GM08714 (cell line): ENCODE data around the gene SLC39A9.

Experiments
- H3K4me3 ChIP-seq: fragments of 200-500 bp; sonication (Bioruptor generic); 2 replicates; pipeline ENCODE4 v1.5.1; 2014; ENCODE audit warnings: mild to moderate bottlenecking, low read length, inconsistent platforms
- ZNF274 ChIP-seq: IDR thresholded peaks from 2 replicates; pipeline ENCODE4 v1.6.1; 2012; ENCODE audit warnings: mild to moderate bottlenecking, low read depth, low read length

Gene SLC39A9

DNA sequence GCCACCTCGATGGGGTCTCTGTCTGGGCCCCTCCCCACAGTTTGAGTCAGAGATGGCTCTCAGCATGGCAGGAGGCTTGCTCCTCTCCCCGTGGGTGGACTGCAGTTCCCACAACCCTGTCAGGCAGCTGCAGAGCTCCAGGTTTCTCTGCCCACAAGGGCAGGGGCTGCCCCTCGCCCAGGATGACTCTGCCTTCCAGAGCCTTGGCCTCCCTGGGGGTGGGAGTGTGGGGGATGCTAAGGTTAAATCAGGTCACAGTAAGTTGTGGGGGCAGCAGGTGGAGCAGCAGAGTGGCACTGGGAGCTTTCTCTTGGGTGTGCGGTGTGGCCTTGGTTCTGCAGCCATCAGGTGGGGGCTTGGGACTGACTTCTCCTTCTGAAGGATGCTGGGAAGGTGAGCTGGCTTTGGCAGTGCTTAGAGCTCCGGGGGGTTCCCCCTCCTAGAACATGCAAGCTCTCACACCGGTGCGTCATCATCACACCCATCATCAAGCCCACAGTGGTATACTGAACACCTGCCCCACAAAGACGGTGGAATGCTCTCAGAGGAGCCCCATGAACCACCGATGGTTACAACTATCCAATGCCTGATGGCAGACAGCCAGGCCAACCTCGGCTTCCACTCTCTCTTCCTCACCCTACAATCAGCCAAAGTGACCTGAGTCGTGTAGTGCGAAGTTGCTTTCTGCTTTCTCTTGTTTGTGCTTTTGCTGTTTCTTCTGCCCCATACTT lies 40.1 kb upstream of the SLC39A9 start:
- no peak overlapping the region for H3K4me3 ChIP-seq
- no peak for TF ChIP-seq ZNF274

DNA sequence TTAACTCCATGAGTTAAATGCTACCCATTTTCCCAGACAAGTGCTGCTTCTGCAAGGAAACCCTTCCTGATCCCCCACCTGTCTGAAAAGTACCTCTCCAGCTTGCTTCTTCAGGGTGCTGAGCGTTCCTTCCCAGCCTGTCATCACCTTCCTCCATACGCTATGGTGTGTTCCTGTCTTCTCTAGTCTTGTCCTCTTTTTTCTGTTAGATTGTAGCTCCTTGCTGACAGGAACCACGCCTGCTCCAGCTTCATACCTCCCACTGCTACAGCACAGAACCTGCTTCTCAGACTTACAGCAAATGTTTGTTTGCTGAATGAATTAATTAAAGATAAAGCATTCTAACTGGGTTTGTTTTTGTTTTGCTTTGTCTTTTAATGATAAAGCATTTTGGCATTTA lies 39.5 kb upstream of the SLC39A9 start:
- H3K4me3 ChIP-seq: no peak overlapping the region
- no peak for TF ChIP-seq ZNF274

DNA sequence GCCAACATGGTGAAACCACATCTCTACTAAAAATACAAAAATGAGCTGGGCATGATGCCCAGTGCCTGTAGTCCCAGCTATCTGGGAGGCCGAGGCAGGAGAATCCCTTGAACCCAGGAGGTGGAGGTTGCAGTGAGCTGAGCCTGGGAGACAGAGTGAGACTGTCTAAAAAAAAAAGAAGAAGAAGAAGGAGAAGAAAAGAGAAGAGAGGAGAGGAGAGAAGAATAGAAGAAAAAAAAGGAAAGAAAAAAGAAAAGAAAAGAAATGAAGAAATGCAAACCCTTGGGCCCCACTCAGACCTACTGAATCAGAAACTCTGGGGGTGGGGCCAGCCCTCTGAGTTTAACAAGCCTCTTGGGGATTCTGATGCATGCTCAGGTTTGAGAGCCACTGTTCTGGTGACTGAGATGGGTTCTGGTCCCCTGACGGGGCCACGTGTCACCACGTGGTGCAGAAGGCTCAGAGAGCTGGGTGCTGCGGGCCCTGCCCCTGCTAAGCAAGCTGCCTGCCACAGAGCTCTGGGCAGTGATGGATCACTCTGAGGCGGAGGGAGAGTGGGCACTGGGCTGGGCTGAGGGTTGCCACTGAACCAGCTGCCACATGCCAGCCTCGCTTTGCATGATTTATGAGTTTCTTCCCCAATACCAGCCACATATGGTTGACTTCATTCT lies 37.9 kb upstream of the SLC39A9 start:
- no peak for TF ChIP-seq ZNF274
- no peak overlapping the region for H3K4me3 ChIP-seq

DNA sequence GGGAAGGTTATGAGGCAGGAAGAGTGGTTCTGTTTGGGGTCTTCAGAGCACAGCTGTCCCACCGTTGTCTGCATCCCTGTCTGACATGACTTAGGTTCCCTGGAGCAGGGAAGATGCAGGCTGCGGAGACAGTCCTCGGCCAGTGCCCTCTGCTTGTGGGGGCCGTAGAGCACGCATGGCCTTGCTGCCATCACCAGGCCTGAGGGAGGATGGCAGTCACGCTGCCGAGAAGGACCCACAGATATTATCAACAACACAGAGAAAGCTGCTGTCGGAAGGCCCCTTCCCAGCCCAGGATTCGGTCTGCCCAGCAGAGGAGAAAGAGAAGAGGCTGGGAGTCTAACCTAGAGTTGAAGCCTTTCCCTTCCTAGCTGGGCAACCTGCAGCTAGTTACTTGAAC lies 35.4 kb upstream of the SLC39A9 start:
- H3K4me3 ChIP-seq: no peak overlapping the region
- TF ChIP-seq ZNF274: no peak

DNA sequence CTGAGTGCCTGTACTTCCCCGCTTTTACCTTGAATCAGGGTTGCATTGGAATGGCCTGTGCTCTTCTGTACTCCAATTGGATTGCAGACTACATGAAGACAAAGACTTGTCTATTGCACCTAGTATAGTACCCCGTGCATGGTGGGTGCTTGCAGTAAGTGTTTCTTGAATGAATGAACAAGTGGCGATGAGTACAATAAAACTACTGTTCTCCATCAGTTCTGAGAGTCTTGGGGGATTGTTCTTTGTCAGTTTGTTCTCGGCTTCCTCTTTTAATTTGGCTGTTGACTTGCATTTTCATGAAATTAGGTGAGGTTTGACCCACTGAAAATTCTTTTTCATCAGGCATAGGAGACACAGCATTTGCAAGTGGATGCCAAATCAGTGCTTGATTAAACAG lies 34.5 kb upstream of the SLC39A9 start:
- H3K4me3 ChIP-seq: no peak overlapping the region
- no peak for TF ChIP-seq ZNF274

DNA sequence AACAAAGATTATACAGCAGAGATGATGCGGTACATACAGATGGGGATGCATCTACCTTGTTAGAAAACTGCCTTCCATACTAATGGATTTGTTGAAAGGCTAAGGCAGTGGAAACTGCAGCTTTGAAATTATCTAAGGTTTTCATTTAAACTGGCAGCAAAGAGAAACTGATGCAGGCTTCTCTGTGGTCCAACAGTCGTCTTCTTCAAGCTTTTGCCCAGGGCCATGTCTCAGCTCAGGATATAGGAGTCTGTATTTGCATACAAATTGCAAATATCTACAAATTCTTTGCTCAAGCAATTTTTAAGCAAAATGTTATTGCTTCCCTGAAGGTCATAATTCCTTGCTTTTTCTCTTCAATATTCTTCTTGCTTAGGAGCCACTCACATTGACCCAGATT lies 34.1 kb upstream of the SLC39A9 start:
- no peak for TF ChIP-seq ZNF274
- no peak overlapping the region for H3K4me3 ChIP-seq

DNA sequence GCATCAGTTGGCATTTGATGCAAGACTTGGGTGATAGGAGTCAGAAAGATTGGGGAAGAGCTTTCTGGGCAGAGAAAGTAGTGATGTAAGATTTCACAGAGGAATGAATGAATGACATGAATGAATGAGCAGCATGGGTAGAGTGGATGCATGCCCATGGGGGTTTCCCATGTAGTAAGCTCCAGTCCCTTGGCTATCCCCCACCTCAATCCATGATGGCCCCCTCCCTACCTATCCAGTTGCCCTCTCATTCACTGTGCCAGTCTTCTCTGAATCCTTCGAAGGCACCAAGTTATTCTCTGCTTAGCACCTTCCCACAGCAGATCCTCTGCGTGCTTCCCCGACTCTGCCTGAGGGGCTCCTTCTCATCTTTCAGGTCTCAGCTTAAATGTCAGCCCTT lies 32.4 kb upstream of the SLC39A9 start:
- H3K4me3 ChIP-seq: no peak overlapping the region
- no peak for TF ChIP-seq ZNF274

DNA sequence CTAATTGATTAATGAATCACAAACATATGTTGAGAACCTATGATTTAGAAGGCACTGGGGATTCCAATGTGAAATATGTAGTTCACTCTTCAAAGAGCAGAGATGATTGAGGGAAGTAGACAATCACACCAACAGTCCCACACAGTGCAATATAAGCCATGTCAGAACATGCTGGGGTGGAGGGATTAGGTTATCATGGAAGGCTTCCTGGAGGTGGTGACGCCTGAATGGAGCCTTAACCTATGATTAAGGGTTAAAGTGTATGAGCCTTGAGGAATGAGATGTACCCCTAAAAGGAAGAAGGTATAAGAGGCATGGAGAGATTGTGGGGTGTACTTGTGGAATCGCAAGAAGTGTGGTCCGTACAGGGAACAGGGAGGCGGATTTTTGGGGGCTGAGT lies 31.7 kb upstream of the SLC39A9 start:
- no peak for TF ChIP-seq ZNF274
- no peak overlapping the region for H3K4me3 ChIP-seq

DNA sequence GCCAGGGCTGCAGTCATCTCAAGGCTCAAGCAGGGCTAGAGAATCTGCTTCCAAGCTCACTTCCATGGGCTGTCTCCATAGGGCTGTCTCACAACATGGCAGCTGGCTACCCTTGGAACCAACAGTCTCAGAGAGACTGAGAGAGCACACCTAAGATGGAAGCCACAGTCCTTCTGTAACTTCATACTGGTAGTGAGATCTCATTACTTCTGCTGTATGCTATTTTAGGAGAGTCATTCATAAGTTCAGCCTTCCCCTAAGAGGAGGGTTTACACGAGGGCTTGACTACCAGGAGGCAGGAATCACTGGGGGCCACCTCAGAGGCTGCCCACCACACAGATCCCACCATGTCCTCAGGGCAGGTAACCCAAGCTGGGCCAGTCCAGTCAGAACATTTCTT lies 30.1 kb upstream of the SLC39A9 start:
- TF ChIP-seq ZNF274: no peak
- no peak overlapping the region for H3K4me3 ChIP-seq

DNA sequence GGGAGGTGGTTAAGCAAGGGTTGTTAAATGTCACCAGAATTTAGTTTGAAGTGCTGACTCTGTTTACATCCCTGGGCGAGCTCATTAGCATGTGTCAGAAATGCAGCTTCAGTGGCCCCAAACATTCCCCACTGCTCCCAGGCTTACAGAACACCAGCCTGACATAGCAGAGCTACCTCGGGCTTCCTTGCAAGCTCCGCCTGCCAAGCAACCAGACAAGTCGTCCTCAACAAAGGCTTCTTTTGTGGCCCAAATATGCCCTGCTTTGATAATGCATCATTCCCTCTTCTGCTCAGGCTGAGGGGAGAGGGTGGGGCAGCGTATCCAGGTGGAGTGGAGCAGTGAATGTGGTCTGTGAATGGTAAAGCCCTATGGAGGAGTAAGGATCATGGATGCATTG lies 28.4 kb upstream of the SLC39A9 start:
- no peak overlapping the region for H3K4me3 ChIP-seq
- TF ChIP-seq ZNF274: no peak

DNA sequence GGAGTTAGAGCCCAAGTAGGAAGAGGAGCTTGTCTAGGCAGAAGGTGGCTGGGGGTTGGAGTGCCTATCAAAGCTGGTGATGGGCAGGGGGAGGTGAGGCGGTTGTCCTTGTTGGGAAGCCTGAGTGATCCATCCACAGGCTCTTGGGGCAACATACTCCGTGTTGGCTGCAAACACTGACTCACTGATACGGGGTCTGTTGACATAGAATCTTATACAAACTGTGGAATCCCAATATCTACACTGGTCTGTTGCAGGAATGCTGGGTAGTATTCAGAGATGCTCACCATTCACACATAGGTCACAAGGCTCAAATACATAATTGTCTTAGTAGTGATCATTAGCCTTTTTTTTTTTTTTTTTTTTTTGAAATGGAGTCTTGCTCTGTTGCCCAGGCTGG lies 26.3 kb upstream of the SLC39A9 start:
- no peak overlapping the region for H3K4me3 ChIP-seq
- no peak for TF ChIP-seq ZNF274

DNA sequence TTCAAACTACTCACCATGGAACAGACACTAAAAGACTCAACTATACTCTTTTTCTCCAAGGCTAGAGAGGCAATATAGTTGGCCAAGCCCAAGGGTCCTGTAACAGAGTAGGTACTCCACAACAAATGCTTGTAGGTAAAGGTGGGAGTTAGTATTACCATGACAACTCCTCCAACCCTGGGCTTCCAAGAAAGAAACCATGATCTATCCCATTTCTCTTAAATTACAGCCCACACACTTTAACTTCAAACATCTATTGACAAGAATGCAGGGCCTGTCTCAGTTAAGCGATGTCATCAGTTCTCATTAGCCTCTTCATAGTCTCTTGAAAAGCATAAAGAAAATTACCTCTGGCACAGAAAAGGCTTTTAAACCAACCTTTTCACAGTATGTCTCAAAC lies 25.4 kb upstream of the SLC39A9 start:
- no peak overlapping the region for H3K4me3 ChIP-seq
- TF ChIP-seq ZNF274: no peak

DNA sequence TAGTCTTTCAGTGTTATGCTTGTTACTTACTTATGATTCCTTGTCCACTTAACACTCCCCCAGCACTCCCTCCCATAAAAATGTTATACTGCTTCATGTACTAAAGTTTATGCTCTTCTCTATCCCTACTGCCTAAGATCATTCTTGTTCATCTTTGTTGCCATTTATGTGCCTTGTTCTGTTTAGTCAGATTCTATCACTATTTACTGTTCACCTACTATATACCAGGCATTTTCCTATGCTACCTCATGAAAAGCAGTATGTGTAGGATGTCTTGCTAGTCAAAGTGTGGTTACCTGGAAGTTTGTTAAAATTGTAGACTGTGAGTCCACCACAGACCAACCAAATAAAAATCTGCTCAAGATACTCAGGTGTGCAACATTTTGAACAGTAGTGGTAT lies 24.3 kb upstream of the SLC39A9 start:
- no peak overlapping the region for H3K4me3 ChIP-seq
- no peak for TF ChIP-seq ZNF274

DNA sequence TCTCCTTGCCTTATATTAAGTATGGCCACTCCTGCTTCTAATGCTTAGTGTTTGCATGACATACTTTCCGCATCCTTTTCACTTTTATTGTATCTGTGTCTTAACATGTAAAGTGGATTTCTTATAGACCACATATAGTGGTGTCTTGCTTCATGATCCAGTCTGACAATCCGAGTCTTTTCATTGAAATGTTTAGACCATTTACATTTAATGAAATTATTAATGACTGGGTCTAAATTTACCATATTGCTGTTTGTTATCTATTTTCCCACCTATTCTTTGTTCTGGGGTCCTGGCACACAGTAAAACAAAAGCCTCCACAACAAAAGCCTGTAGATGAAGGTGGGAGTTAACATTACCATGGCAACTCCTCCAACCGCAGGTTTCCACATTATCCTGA lies 23.3 kb upstream of the SLC39A9 start:
- TF ChIP-seq ZNF274: no peak
- no peak overlapping the region for H3K4me3 ChIP-seq

DNA sequence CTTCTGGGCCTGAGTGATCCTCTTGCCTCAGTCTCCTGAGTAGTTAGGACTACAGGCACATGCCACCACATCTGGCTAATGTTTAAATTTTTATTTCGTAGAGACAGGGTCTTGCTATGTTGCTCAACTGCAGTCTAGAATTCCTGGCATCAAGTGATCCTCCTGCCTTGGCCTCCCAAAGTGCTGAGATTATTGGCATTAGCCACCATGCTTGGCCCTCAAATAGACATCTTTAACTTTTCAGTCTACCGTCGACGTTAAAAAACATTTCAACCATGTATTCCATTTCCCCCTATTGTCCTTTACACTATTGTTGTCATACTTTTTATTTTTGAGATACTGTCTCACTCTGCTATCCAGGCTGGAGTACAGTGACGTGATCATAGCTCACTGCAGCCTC lies 22.8 kb upstream of the SLC39A9 start:
- no peak overlapping the region for H3K4me3 ChIP-seq
- no peak for TF ChIP-seq ZNF274

DNA sequence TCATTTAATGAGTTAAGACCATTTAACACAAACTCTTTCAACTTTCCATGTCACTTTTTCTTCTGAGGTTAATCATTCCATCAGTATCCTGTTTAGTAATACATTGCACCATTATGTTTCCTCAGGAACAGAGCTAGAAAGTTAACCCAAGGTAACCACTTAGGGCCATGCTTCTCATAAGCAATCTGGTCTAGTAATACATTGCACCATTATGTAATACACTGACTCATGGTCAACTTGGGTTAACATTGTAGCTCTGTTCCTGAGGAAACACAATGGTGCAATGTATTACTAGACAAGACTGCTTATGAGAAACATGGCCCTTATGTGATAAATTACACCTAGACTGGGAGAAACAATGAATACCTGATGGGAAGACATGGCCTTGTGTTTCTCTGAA lies 22.1 kb upstream of the SLC39A9 start:
- no peak for TF ChIP-seq ZNF274
- H3K4me3 ChIP-seq: no peak overlapping the region
